WTC11 (cell line): Measurements from ENCODE around the gene COX4I1. TPM values are rescaled to one million over a fixed set of nuclear protein-coding genes. Genes with fewer than 3 reads are reported as not detected.

Source experiments
- ATAC-seq: fragments of 200-7000 bp; cut with Tn5 transposase; 2 replicates; pipeline ENCODE4 v1.10.0; 2021; ENCODE audit warnings: mild to moderate bottlenecking, moderate library complexity
- CTCF ChIA-PET: fragments of 300-600 bp; sonication (Branson Sonifier 250); formaldehyde crosslinking; loops from one replicate; lab custom pipeline; 2021; ENCODE audit warnings: antibody characterized with exemption; lab: Charles Lee
- POLR2A ChIA-PET: fragments of 350-600 bp; sonication (Branson Sonifier 250); formaldehyde crosslinking; loops from one replicate; lab custom pipeline; 2021; ENCODE audit warnings: antibody characterized with exemption; lab: Charles Lee
- DNase-seq: peaks from one replicate; pipeline ENCODE4 v3.0.0; 2021; ENCODE audit warnings: low spot score
- H3K27ac Mint-ChIP-seq: 2 replicates; pipeline ENCODE4 v1.8.0; 2021; ENCODE audit warnings: mixed read lengths
- H3K27me3 Mint-ChIP-seq: 2 replicates; pipeline ENCODE4 v1.8.0; 2021; ENCODE audit warnings: low read depth, mild to moderate bottlenecking, moderate library complexity, mixed read lengths
- H3K36me3 Mint-ChIP-seq: 2 replicates; pipeline ENCODE4 v1.8.0; 2021; ENCODE audit warnings: mixed read lengths
- H3K4me1 Mint-ChIP-seq: 2 replicates; pipeline ENCODE4 v1.8.0; 2022; ENCODE audit warnings: mixed read lengths
- H3K4me3 Mint-ChIP-seq: 2 replicates; pipeline ENCODE4 v1.8.0; 2021; ENCODE audit warnings: mild to moderate bottlenecking, moderate library complexity, mixed read lengths
- H3K9me3 Mint-ChIP-seq: 2 replicates; pipeline ENCODE4 v1.8.0; 2021; ENCODE audit warnings: mixed read lengths
- ATF1 ChIP-seq: sonication (generic); formaldehyde crosslinking; IDR thresholded peaks from 2 replicates; pipeline ENCODE4 v1.8.1; 2023; ENCODE audit warnings: mild to moderate bottlenecking, moderate library complexity, missing genetic modification reagents
- CDX4 ChIP-seq: fragments of 250-450 bp; sonication (Bioruptor Pico); IDR thresholded peaks from 2 replicates; pipeline ENCODE4 v1.9.0; 2021; ENCODE audit warnings: moderate library complexity, mild to moderate bottlenecking, inconsistent platforms, borderline replicate concordance
- CREB1 ChIP-seq: sonication (generic); formaldehyde crosslinking; IDR thresholded peaks from 2 replicates; pipeline ENCODE4 v1.8.0; 2023; ENCODE audit warnings: mild to moderate bottlenecking, missing genetic modification reagents
- E2F5 ChIP-seq: sonication (generic); formaldehyde crosslinking; IDR thresholded peaks from 2 replicates; pipeline ENCODE4 v1.8.1; 2022; ENCODE audit warnings: mild to moderate bottlenecking, moderate library complexity, missing genetic modification reagents
- EMX1 ChIP-seq: fragments of 250-450 bp; sonication (Bioruptor Pico); IDR thresholded peaks from 2 replicates; pipeline ENCODE4 v1.8.0; 2021; ENCODE audit warnings: mild to moderate bottlenecking
- GTF2I ChIP-seq: fragments of 250-450 bp; sonication (Bioruptor Pico); conservative IDR thresholded peaks from 2 replicates; pipeline ENCODE4 v1.4.0; 2021; ENCODE audit warnings: mild to moderate bottlenecking
- HMGXB4 ChIP-seq: sonication (generic); formaldehyde crosslinking; IDR thresholded peaks from 2 replicates; pipeline ENCODE4 v1.8.1; 2023; ENCODE audit warnings: mild to moderate bottlenecking, moderate library complexity, missing genetic modification reagents
- KAT7 ChIP-seq: sonication (generic); formaldehyde crosslinking; IDR thresholded peaks from 2 replicates; pipeline ENCODE4 v1.8.1; 2023; ENCODE audit warnings: missing genetic modification reagents, mild to moderate bottlenecking, borderline replicate concordance
- MLX ChIP-seq: sonication (generic); formaldehyde crosslinking; IDR thresholded peaks from 2 replicates; pipeline ENCODE4 v1.8.1; 2023; ENCODE audit warnings: mild to moderate bottlenecking, missing genetic modification reagents, moderate library complexity
- OVOL2 ChIP-seq: fragments of 250-450 bp; sonication (Bioruptor Pico); IDR thresholded peaks from 2 replicates; pipeline ENCODE4 v1.9.0; 2021; ENCODE audit warnings: mild to moderate bottlenecking, borderline replicate concordance
- RELA ChIP-seq: sonication (generic); formaldehyde crosslinking; IDR thresholded peaks from 2 replicates; pipeline ENCODE4 v1.8.1; 2022; ENCODE audit warnings: missing genetic modification reagents, mild to moderate bottlenecking, borderline replicate concordance
- TCF7 ChIP-seq: sonication (generic); formaldehyde crosslinking; IDR thresholded peaks from 2 replicates; pipeline ENCODE4 v1.8.0; 2022; ENCODE audit warnings: mild to moderate bottlenecking, low read depth, missing genetic modification reagents, moderate library complexity
- ZMAT4 ChIP-seq: fragments of 250-450 bp; sonication (Bioruptor Pico); IDR thresholded peaks from 2 replicates; pipeline ENCODE4 v1.9.0; 2021; ENCODE audit warnings: mild to moderate bottlenecking
- ZNF121 ChIP-seq: sonication (generic); formaldehyde crosslinking; IDR thresholded peaks from 2 replicates; pipeline ENCODE4 v1.8.0; 2023; ENCODE audit warnings: missing genetic modification reagents
- ZNF138 ChIP-seq: sonication (generic); formaldehyde crosslinking; conservative IDR thresholded peaks from 2 replicates; pipeline ENCODE4 v1.8.1; 2022; ENCODE audit warnings: mild to moderate bottlenecking, moderate library complexity, missing genetic modification reagents
- ZNF232 ChIP-seq: sonication (generic); formaldehyde crosslinking; IDR thresholded peaks from 2 replicates; pipeline ENCODE4 v1.8.0; 2022; ENCODE audit warnings: mild to moderate bottlenecking, missing genetic modification reagents
- ZNF281 ChIP-seq: sonication (generic); formaldehyde crosslinking; IDR thresholded peaks from 2 replicates; pipeline ENCODE4 v1.8.0; 2023; ENCODE audit warnings: mild to moderate bottlenecking, missing genetic modification reagents
- ZSCAN18 ChIP-seq: fragments of 250-450 bp; sonication (Bioruptor Pico); IDR thresholded peaks from 2 replicates; pipeline ENCODE4 v2.1.2; 2022; ENCODE audit warnings: mild to moderate bottlenecking, moderate library complexity
- total RNA-seq: library from RNA; stranded (reverse); gene quantifications from 3 replicates; pipeline ENCODE4 v1.2.3, GENCODE V29; 2021

COX4I1 gene
- total RNA-seq, 1 experiment from 2014 or later = 618 TPM

GRCh38 chr16:85789773-85790172, 9.7 kb upstream of the COX4I1 start:
- Mint-ChIP-seq H3K4me3 (no peak overlapping the region), H3K27ac (no peak overlapping the region), H3K4me1 (0 out of 2 replicates have a peak, but pooled peaks cover 3% of the 10 kb centered on the region), H3K27me3 (no peaks in the 10 kb centered on the region), H3K36me3 (peaks cover 64% of the 10 kb centered on the region), H3K9me3 (peaks cover 11% of the 10 kb centered on the region)
- CTCF ChIA-PET = interaction anchor here (0.7 kb wide), 1 partner anchor 198 kb away, joined by 3 read pairs; no protein-coding TSS in a partner anchor
- POLR2A ChIA-PET = no interaction called here
- no peak for DNase-seq
- no peak for ATAC-seq
- no peak for TF ChIP-seq EMX1
- TF ChIP-seq CREB1 (CRISPR knock-in tag) = no peak
- TF ChIP-seq ZNF138 (CRISPR knock-in tag) = no peak
- TF ChIP-seq CDX4 (CRISPR knock-in tag) = no peak
- no peak for TF ChIP-seq ZNF121 (CRISPR knock-in tag)
- no peak for TF ChIP-seq TCF7 (CRISPR knock-in tag)
- TF ChIP-seq OVOL2 (CRISPR knock-in tag) = no peak
- no peak for TF ChIP-seq HMGXB4 (CRISPR knock-in tag)
- no peak for TF ChIP-seq ZNF232 (CRISPR knock-in tag)
- no peak for TF ChIP-seq ZMAT4 (CRISPR knock-in tag)
- no peak for TF ChIP-seq E2F5

GRCh38 chr16:85793662-85794298, 5.7 kb upstream of the COX4I1 start:
- Mint-ChIP-seq H3K9me3 (peaks cover 11% of the 10 kb centered on the region), H3K4me3 (no peak overlapping the region), H3K4me1 (peaks cover 14% of the 10 kb centered on the region), H3K27ac (no peak overlapping the region), H3K27me3 (no peaks in the 10 kb centered on the region), H3K36me3 (peaks cover 53% of the 10 kb centered on the region)
- DNase-seq = no peak
- TF ChIP-seq TCF7 (CRISPR knock-in tag) (no peak), MLX (CRISPR knock-in tag) (no peak), ATF1 (no peak), GTF2I (CRISPR knock-in tag) (no peak)
- ChIA-PET CTCF (no interaction called here), POLR2A (no interaction called here)
- ATAC-seq = no peak

- CTCF ChIA-PET = no interaction called here
- TF ChIP-seq KAT7 (CRISPR knock-in tag) = no peak
- ATAC-seq = no peak
- peaks cover 14% of the 10 kb centered on the region for H3K4me1 Mint-ChIP-seq
- H3K27ac Mint-ChIP-seq = no peak overlapping the region
- no peaks in the 10 kb centered on the region for H3K27me3 Mint-ChIP-seq
- H3K4me3 Mint-ChIP-seq = no peak overlapping the region
- no peak for DNase-seq
- peaks cover 48% of the 10 kb centered on the region for H3K36me3 Mint-ChIP-seq
- peaks cover 11% of the 10 kb centered on the region for H3K9me3 Mint-ChIP-seq
- POLR2A ChIA-PET = no interaction called here
Measured at GRCh38 chr16:85794696-85795095, 4.8 kb upstream of the COX4I1 start.

GRCh38 chr16:85796152-85796551, 3.3 kb upstream of the COX4I1 start:
- no peaks in the 10 kb centered on the region for H3K27me3 Mint-ChIP-seq
- peaks cover 48% of the 10 kb centered on the region for H3K36me3 Mint-ChIP-seq
- peaks cover 21% of the 10 kb centered on the region for H3K4me1 Mint-ChIP-seq
- ATAC-seq = no peak
- no peak overlapping the region for H3K4me3 Mint-ChIP-seq
- H3K9me3 Mint-ChIP-seq = peaks cover 11% of the 10 kb centered on the region
- peak overlapping the region; percentile 6; the same call in 1 of the 2 replicates for H3K27ac Mint-ChIP-seq
- CTCF ChIA-PET = no interaction called here
- DNase-seq = no peak
- POLR2A ChIA-PET = no interaction called here
- TF ChIP-seq MLX (CRISPR knock-in tag) (no peak), ZNF281 (CRISPR knock-in tag) (no peak), E2F5 (no peak), RELA (CRISPR knock-in tag) (no peak), ZSCAN18 (CRISPR knock-in tag) (no peak)
